ENCODE measurements around the gene HDAC4. TPM values are rescaled to one million over a fixed set of nuclear protein-coding genes. Genes with fewer than 3 reads are reported as not detected.

The HDAC4 gene
- total and polyA plus RNA-seq, 10 of the 15 experiments (the other 5 are each of a cell fraction or from before 2014, with no cell fraction given), result 0.22 to 15.7 (median 4.8) TPM

- ChIA-PET CTCF (interaction anchor here (1.5 to 4.2 kb wide), 2 partner anchors 10 to 76 kb away, joined by 4 to 25 read pairs; no protein-coding TSS in a partner anchor), SMC1A (ENCODE audit: uncharacterized antibody, unreplicated experiment) (interaction anchor here (0.9 to 3.5 kb wide), 8 partner anchors 10 to 112 kb away, joined by 3 to 27 read pairs (median 5); partner anchors contain the start of gene HDAC4), POLR2A (interaction anchor here (1.9 to 3.3 kb wide), 2 partner anchors 10 to 22 kb away, joined by 13 to 19 read pairs; partner anchors contain the start of gene HDAC4), RAD21 (ENCODE audit: unreplicated experiment) (interaction anchor here (1.8 to 3.0 kb wide), 3 partner anchors 11 to 126 kb away, joined by 5 to 25 read pairs (median 23); partner anchors contain the start of gene HDAC4)
- intact Hi-C loops (cut with micrococcal nuclease; ENCODE audit: unreplicated experiment) (loop anchor here (5.0 kb wide), 1 partner anchor 112 kb away; no protein-coding TSS in a partner anchor), in situ Hi-C loops (cut with MboI) (no loop called here)
- BruUV-seq (replicated peaks), result no TSS peak
- no peaks in the 10 kb centered on the region for H3K9me3 ChIP-seq (replicated peaks; ENCODE audit: control insufficient read depth, insufficient read depth, low read length)
- no peak for FAIRE-seq
- H3K4me1 ChIP-seq (ENCODE audit: control insufficient read depth, insufficient read depth, low read length), result peaks cover 12% of the 10 kb centered on the region
- no peak overlapping the region for H3K4me3 ChIP-seq
- no peak for TF ChIP-seq ATF3 (IDR thresholded peaks at IDR 0.05; ENCODE audit: borderline replicate concordance, extremely low read depth, low read depth, low read length)
- no peak for TF ChIP-seq PBX3 (IDR thresholded peaks at IDR 0.05; ENCODE audit: insufficient replicate concordance, low read depth, low read length)
- TF ChIP-seq NRF1 (conservative IDR thresholded peaks at IDR 0.05; ENCODE audit: low read depth, low read length), result no peak
- TF ChIP-seq ZSCAN29 (IDR thresholded peaks at IDR 0.05), result no peak
- TF ChIP-seq MLLT1 (IDR thresholded peaks at IDR 0.05), result no peak
- TF ChIP-seq RCOR1 (conservative IDR thresholded peaks at IDR 0.05; ENCODE audit: low read depth, low read length), result no peak
- no peak for TF ChIP-seq ZZZ3 (IDR thresholded peaks at IDR 0.05; ENCODE audit: control insufficient read depth, insufficient read length, low read depth)
- no peak for TF ChIP-seq ETV6 (conservative IDR thresholded peaks at IDR 0.05 in 1 of 2, IDR thresholded peaks at IDR 0.05 in 1 of 2; ENCODE audit: borderline replicate concordance in 1 of 2, low read depth in 1 of 2)
- TF ChIP-seq ZNF24 (IDR thresholded peaks at IDR 0.05), result no peak
- no peak for TF ChIP-seq ZNF274 (IDR thresholded peaks at IDR 0.05; ENCODE audit: insufficient read depth, insufficient read length)
- no peak for TF ChIP-seq REST (IDR thresholded peaks at IDR 0.05; ENCODE audit: low read depth, low read length)
- no peak for ATAC-seq
- H2AFZ ChIP-seq (ENCODE audit: control insufficient read depth, low read depth, low read length), result no peak overlapping the region
- no peak for DNase-seq (ENCODE audit: low read depth, low spot score)
- WGBS (ENCODE audit: insufficient coverage, insufficient replicate concordance, low lambda C conversion rate, missing lambda C conversion rate), result 94% methylated on average over 19 of the region's 19 CpGs
- no peaks in the 10 kb centered on the region for H3K79me2 ChIP-seq (ENCODE audit: control insufficient read depth, insufficient read depth, low read length)
- no peaks in the 10 kb centered on the region for H4K20me1 ChIP-seq (ENCODE audit: control insufficient read depth, insufficient read depth)
- no peak overlapping the region for H3K27ac ChIP-seq (ENCODE audit: control insufficient read depth, insufficient read depth)
- H3K27me3 ChIP-seq (replicated peaks in 1 of 2; ENCODE audit: control insufficient read depth in 2 of 2, insufficient read depth in 2 of 2, low read length in 1 of 2), result no peaks in the 10 kb centered on the region
- no peak overlapping the region for H3K9ac ChIP-seq (ENCODE audit: control insufficient read depth, insufficient read depth, low read length)
- H3K4me2 ChIP-seq (ENCODE audit: control insufficient read depth, insufficient read depth), result no peak overlapping the region
- no peaks in the 10 kb centered on the region; a peak in 1 of 4 replicates for H3K36me3 ChIP-seq (ENCODE audit: control insufficient read depth in 2 of 2, insufficient read depth in 2 of 2, low read length in 1 of 2)
Observed at GRCh38 chr2:239379641-239380170, 21.1 kb downstream of the HDAC4 start.

Measured in GM12878 (cell line).